ENCODE results near the gene KRTAP12-4. TPM values are rescaled to one million over a fixed set of nuclear protein-coding genes. Genes with fewer than 3 reads are reported as not detected.

Gene KRTAP12-4
- total RNA-seq, 4 donors from 2014 or later: not detected

DNA sequence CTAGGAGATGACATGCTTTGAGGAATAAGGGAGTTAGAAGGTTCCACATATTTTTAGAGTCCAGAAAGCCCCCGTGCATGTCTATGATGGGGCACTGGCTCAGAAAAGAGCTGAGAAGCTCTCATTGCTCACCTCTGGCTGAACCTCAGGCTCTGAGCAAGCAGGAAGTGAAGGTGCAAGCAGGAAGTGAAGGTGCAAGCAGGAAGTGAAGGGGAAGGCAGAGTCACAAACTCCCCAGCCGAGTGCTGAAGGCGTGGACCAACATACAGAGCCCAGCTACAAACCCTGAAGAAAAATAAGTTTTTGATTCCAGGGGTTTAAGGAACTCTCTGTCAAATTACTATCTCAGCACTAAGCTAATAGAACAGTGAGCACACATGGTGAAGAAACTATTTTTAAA is 35.5 kb downstream of the KRTAP12-4 start:
- Histone ChIP-seq H3K27me3 (peaks cover 0 to 40% (median 0%) of the 10 kb centered on the region in 4 donors), H3K9me3 (peaks cover 0 to 29% (median 11%) of the 10 kb centered on the region in 3 donors), H3K36me3 (no peaks in the 10 kb centered on the region), H3K4me1 (no peaks in the 10 kb centered on the region), H3K4me3 (no peak overlapping the region), H3K27ac (no peak overlapping the region)
- no peak for TF ChIP-seq CTCF (IDR thresholded peaks at IDR 0.05)
- TF ChIP-seq POLR2A (IDR thresholded peaks at IDR 0.05): no peak
- no peak for DNase-seq
- intact Hi-C loops (cut with DNase I): no loop called here
- WGBS, 2 donors: 47 to 55% methylated on average over 2 to 3 of the region's 3 CpGs

DNA sequence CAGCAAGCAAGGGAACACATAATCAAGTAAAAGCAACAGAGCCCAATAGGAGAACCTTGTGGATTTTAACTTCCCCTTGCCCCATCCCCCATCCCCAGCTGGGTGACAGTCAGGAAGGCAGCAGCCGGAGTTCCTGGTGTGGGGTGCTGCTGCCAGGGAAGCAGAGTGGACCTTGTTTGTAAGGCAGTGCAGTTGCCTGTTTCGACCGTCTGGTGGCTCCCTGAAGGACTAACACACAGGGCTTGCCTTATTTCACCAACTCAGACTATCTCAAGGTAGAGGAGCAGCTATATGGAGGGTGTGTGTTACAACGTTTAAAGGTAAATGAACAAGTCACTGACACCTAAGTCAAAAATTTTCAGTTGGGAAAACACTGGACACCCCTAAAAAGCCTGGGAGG is 36.0 kb downstream of the KRTAP12-4 start:
- Histone ChIP-seq H3K36me3 (no peaks in the 10 kb centered on the region), H3K4me3 (no peak overlapping the region), H3K9me3 (peaks cover 0 to 25% (median 11%) of the 10 kb centered on the region in 3 donors), H3K4me1 (no peaks in the 10 kb centered on the region), H3K27me3 (peaks cover 0 to 44% (median 0%) of the 10 kb centered on the region in 4 donors), H3K27ac (no peak overlapping the region)
- TF ChIP-seq POLR2A (IDR thresholded peaks at IDR 0.05): no peak
- TF ChIP-seq CTCF (IDR thresholded peaks at IDR 0.05): no peak
- intact Hi-C loops (cut with DNase I): no loop called here
- no peak for DNase-seq
- WGBS, 2 donors: 38 to 59% methylated on average over 4 of the region's 4 CpGs

- Histone ChIP-seq H3K9me3 (peaks cover 0 to 11% (median 0%) of the 10 kb centered on the region in 3 donors), H3K27ac (no peak overlapping the region), H3K27me3 (peaks cover 0 to 58% (median 0%) of the 10 kb centered on the region in 4 donors), H3K36me3 (no peaks in the 10 kb centered on the region), H3K4me1 (no peaks in the 10 kb centered on the region), H3K4me3 (no peak overlapping the region)
- intact Hi-C loops (cut with DNase I): no loop called here
- DNase-seq: no peak
- 46 to 80% methylated on average over 1 to 4 of the region's 8 CpGs for WGBS, 2 donors
- no peak for TF ChIP-seq POLR2A (IDR thresholded peaks at IDR 0.05)
- no peak for TF ChIP-seq CTCF (IDR thresholded peaks at IDR 0.05)
These were observed 37.4 kb downstream of the KRTAP12-4 start for GRCh38 chr21:44617071-44617501.

DNA sequence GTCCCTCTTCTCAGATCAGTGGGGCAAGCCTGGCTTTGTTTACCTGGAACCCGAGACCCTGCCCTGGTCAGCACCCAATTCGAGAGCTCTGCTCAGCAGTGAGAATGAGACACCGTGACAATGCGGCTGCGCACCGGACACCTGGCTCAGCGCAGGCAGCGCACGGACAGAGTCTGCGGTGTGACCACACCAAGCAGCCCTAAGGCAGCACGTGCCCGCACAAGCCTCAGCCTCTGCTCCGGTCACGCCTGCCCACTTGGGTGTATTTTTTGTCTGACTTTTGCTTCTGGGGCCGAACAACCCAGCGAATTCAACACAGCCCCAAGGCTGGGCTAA is 37.9 kb downstream of the KRTAP12-4 start:
- WGBS, 2 donors: 35 to 43% methylated on average over 4 to 15 of the region's 16 CpGs
- intact Hi-C loops (cut with DNase I): no loop called here
- Histone ChIP-seq H3K27ac (no peak overlapping the region), H3K4me3 (no peak overlapping the region), H3K36me3 (no peaks in the 10 kb centered on the region), H3K27me3 (peaks cover 0 to 64% (median 0%) of the 10 kb centered on the region in 4 donors), H3K4me1 (no peaks in the 10 kb centered on the region), H3K9me3 (peaks cover 0 to 10% (median 0%) of the 10 kb centered on the region in 3 donors)
- no peak for DNase-seq
- TF ChIP-seq CTCF (IDR thresholded peaks at IDR 0.05) (no peak), POLR2A (IDR thresholded peaks at IDR 0.05) (no peak)

DNA sequence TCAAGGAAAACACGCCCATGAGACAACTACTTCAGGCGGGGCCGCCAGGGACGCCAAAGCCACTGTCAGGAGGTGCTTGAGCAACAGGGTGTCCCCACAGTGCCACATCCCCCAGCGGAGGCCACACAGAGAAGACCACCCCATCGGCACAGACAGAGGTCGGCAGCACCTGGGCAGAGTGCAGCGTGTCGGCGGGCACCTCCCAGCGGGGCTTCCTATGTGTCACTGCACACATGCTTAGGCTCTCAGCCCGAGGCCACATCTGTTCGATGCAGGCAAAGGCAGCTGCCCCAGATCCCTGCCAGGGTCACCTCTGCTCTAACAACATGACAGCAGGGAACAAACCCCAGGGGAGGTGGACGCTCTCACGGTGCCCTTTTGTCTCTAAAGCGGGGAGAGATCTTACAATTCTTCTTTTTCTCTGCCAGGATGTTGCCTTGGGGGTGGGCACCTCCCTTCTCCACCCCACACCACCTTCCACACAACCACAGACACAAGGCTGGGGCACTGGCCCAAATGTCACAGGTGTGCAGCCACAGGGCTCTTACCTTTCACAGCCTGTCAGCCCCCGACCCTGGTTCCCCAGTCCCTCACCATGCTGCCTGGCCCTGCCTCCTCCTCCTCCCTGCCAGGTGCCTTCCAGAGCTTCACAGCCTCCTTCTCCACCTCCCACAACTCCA is 38.4 kb downstream of the KRTAP12-4 start:
- Histone ChIP-seq H3K36me3 (no peaks in the 10 kb centered on the region), H3K27ac (no peak overlapping the region), H3K4me3 (no peak overlapping the region), H3K27me3 (peaks cover 0 to 64% (median 0%) of the 10 kb centered on the region in 4 donors), H3K9me3 (peaks cover 0 to 13% (median 0%) of the 10 kb centered on the region in 3 donors), H3K4me1 (no peaks in the 10 kb centered on the region)
- TF ChIP-seq CTCF (IDR thresholded peaks at IDR 0.05) (no peak), POLR2A (IDR thresholded peaks at IDR 0.05) (no peak)
- 18 to 73% methylated on average over 3 of the region's 17 CpGs for WGBS, 2 donors
- intact Hi-C loops (cut with DNase I): no loop called here
- no peak for DNase-seq
